SU-DHL-6 (cell line): Measurements from ENCODE around the gene HMGB2.

Experiments used
- CTCF ChIP-seq: fragments of 200-600 bp; sonication (generic); IDR thresholded peaks from one replicate; pipeline ENCODE4 v1.5.1; 2017; ENCODE audit warnings: antibody characterized with exemption, mild to moderate bottlenecking, low read length, moderate library complexity; ENCODE audit not compliant: insufficient read depth, poor library complexity, severe bottlenecking
- EZH2phosphoT487 ChIP-seq: fragments of 200-600 bp; sonication (generic), shearing (Covaris generic); conservative IDR thresholded peaks from 2 replicates; pipeline ENCODE4 v1.6.1; 2018; ENCODE audit warnings: mild to moderate bottlenecking, antibody characterized with exemption, low read length, moderate library complexity, mixed read lengths

- no peak for TF ChIP-seq CTCF
- no peak for TF ChIP-seq EZH2phosphoT487
Observed at GRCh38 chr4:173374588-173374987, 40.4 kb upstream of the HMGB2 start.
